Measurements from ENCODE around the gene EHD4.

Gene EHD4

GRCh38 chr15:41919954-41920538 lies 52.3 kb downstream of the EHD4 start:
- DNase-seq (ENCODE audit: low read depth): no peak

GRCh38 chr15:41919201-41919820 lies 53.0 kb downstream of the EHD4 start:
- DNase-seq (ENCODE audit: low read depth): no peak

- no peak for DNase-seq (ENCODE audit: low read depth)
Measured at GRCh38 chr15:41918506-41919126, 53.7 kb downstream of the EHD4 start.

- DNase-seq (ENCODE audit: low read depth): peak; percentile 22
Measured at GRCh38 chr15:41917767-41918430, 54.5 kb downstream of the EHD4 start.

GRCh38 chr15:41915255-41915994 lies 56.9 kb downstream of the EHD4 start:
- DNase-seq (ENCODE audit: low read depth): no peak

GRCh38 chr15:41914411-41914810 lies 57.9 kb downstream of the EHD4 start:
- DNase-seq (ENCODE audit: low read depth): no peak

- DNase-seq (ENCODE audit: low read depth): no peak
Measured at GRCh38 chr15:41913256-41913655, 59.1 kb downstream of the EHD4 start.

GRCh38 chr15:41911691-41912345 lies 60.5 kb downstream of the EHD4 start:
- DNase-seq (ENCODE audit: low read depth): no peak

- no peak for DNase-seq (ENCODE audit: low read depth)
Measured at GRCh38 chr15:41908736-41909461, 63.5 kb downstream of the EHD4 start.

GRCh38 chr15:41907141-41907540 lies 65.2 kb downstream of the EHD4 start:
- DNase-seq (ENCODE audit: low read depth): no peak

- DNase-seq (ENCODE audit: low read depth): no peak
Measured at GRCh38 chr15:41906608-41907007, 65.7 kb downstream of the EHD4 start.

- no peak for DNase-seq (ENCODE audit: low read depth)
Measured at GRCh38 chr15:41905036-41905793, 67.1 kb downstream of the EHD4 start.

- no peak for DNase-seq (ENCODE audit: low read depth)
Measured at GRCh38 chr15:41904541-41905005, 67.8 kb downstream of the EHD4 start.

GRCh38 chr15:41903782-41904181 lies 68.6 kb downstream of the EHD4 start:
- DNase-seq (ENCODE audit: low read depth): no peak

GRCh38 chr15:41901431-41901830 lies 70.9 kb downstream of the EHD4 start:
- no peak for DNase-seq (ENCODE audit: low read depth)

GRCh38 chr15:41900526-41901380 lies 71.6 kb downstream of the EHD4 start:
- no peak for DNase-seq (ENCODE audit: low read depth)

GRCh38 chr15:41899854-41900442 lies 72.4 kb downstream of the EHD4 start:
- DNase-seq (ENCODE audit: low read depth): no peak

GRCh38 chr15:41897363-41897799 lies 75.0 kb downstream of the EHD4 start:
- no peak for DNase-seq (ENCODE audit: low read depth)

- DNase-seq (ENCODE audit: low read depth): no peak
Measured at GRCh38 chr15:41896566-41896965, 75.8 kb downstream of the EHD4 start.
